ENCODE data around the gene SYT12. TPM values are rescaled to one million over a fixed set of nuclear protein-coding genes. Genes with fewer than 3 reads are reported as not detected.

Gene SYT12
- total RNA-seq, 4 donors from 2014 or later: 0.33 to 0.64 TPM; not detected in 2

GRCh38 chr11:66981976-66982578 lies 40.9 kb upstream of the SYT12 start:
- H3K9me3 ChIP-seq: no peaks in the 10 kb centered on the region
- in situ Hi-C loops (cut with MboI; ENCODE audit: low sequenced_read_pairs in 4 of 4) (no loop called here), intact Hi-C loops (cut with DNase I; ENCODE audit: low total_unique reads) (no loop called here)
- ATAC-seq (peak; percentile 7 to 31), DNase-seq (peak; percentile 52 to 70)
- no peaks in the 10 kb centered on the region for H3K36me3 ChIP-seq
- H3K4me1 ChIP-seq: peaks cover 17 to 28% of the 10 kb centered on the region in 2 donors
- no peak overlapping the region for H3K4me3 ChIP-seq
- H3K27me3 ChIP-seq: no peaks in the 10 kb centered on the region
- TF ChIP-seq, protein P1, sequence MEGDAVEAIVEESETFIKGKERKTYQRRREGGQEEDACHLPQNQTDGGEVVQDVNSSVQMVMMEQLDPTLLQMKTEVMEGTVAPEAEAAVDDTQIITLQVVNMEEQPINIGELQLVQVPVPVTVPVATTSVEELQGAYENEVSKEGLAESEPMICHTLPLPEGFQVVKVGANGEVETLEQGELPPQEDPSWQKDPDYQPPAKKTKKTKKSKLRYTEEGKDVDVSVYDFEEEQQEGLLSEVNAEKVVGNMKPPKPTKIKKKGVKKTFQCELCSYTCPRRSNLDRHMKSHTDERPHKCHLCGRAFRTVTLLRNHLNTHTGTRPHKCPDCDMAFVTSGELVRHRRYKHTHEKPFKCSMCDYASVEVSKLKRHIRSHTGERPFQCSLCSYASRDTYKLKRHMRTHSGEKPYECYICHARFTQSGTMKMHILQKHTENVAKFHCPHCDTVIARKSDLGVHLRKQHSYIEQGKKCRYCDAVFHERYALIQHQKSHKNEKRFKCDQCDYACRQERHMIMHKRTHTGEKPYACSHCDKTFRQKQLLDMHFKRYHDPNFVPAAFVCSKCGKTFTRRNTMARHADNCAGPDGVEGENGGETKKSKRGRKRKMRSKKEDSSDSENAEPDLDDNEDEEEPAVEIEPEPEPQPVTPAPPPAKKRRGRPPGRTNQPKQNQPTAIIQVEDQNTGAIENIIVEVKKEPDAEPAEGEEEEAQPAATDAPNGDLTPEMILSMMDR (IDR thresholded peaks at IDR 0.05 in 4 of 5, conservative IDR thresholded peaks at IDR 0.05 in 1 of 5): no peak
- TF ChIP-seq POLR2A (IDR thresholded peaks at IDR 0.05): no peak
- no peak overlapping the region for H3K27ac ChIP-seq

DNA sequence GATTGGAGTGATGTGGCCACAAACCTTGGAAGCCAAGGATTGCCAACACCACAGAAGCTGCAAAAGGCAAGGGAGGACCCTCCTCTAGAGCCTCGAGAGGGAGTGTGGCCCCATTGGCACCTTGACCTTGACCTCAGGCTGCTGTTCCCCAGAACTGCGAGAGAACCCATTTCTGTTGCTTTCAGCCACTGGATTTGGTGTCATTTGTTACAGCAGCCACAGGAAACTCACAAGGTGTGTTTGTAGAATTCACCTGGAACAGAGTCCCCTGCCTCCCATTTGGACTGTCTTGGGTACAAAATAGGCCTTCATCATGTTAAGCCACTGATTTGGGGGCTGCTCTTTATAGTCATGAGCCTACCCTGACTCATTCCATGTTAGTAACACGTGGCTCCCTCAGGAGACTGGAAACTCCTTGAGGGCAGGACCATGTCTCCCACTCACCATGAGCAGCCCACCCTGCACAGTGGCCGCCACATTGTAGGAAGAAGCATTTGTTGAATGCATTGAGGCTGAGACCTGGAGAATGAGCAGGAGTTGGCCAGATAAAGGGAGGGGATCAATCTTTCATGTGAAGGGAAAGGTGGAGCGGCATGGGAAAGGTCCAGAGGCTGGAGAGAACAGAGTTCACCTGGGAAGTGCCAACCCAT lies 39.5 kb upstream of the SYT12 start:
- no peaks in the 10 kb centered on the region for H3K36me3 ChIP-seq
- intact Hi-C loops (cut with DNase I; ENCODE audit: low total_unique reads): no loop called here
- in situ Hi-C loops (cut with MboI; ENCODE audit: low sequenced_read_pairs in 4 of 4): no loop called here
- H3K27me3 ChIP-seq: no peaks in the 10 kb centered on the region
- no peaks in the 10 kb centered on the region for H3K9me3 ChIP-seq
- TF ChIP-seq, protein P1 (IDR thresholded peaks at IDR 0.05 in 4 of 5, conservative IDR thresholded peaks at IDR 0.05 in 1 of 5): no peak
- TF ChIP-seq POLR2A (IDR thresholded peaks at IDR 0.05): no peak
- peaks cover 17 to 28% of the 10 kb centered on the region in 2 donors for H3K4me1 ChIP-seq
- H3K27ac ChIP-seq: no peak overlapping the region
- no peak for ATAC-seq
- H3K4me3 ChIP-seq: no peak overlapping the region
- no peak for DNase-seq

GRCh38 chr11:66985508-66986177 lies 37.3 kb upstream of the SYT12 start:
- Histone ChIP-seq H3K36me3 (no peaks in the 10 kb centered on the region), H3K27me3 (no peaks in the 10 kb centered on the region), H3K27ac (peak overlapping the region in 3 of 4 donors; percentile 41 to 71 (median 41)), H3K9me3 (no peaks in the 10 kb centered on the region), H3K4me1 (peaks cover 17 to 28% of the 10 kb centered on the region in 2 donors), H3K4me3 (no peak overlapping the region)
- TF ChIP-seq, protein P1 (IDR thresholded peaks at IDR 0.05 in 4 of 5, conservative IDR thresholded peaks at IDR 0.05 in 1 of 5): no peak
- no peak for TF ChIP-seq POLR2A (IDR thresholded peaks at IDR 0.05)
- peak; percentile 84 to 90 for ATAC-seq
- peak; percentile 73 to 86 for DNase-seq
- intact Hi-C loops (cut with DNase I; ENCODE audit: low total_unique reads): no loop called here
- in situ Hi-C loops (cut with MboI; ENCODE audit: low sequenced_read_pairs in 4 of 4): no loop called here

- intact Hi-C loops (cut with DNase I; ENCODE audit: low total_unique reads) (no loop called here), in situ Hi-C loops (cut with MboI; ENCODE audit: low sequenced_read_pairs in 4 of 4) (no loop called here)
- no peaks in the 10 kb centered on the region for H3K9me3 ChIP-seq
- no peak for TF ChIP-seq POLR2A (IDR thresholded peaks at IDR 0.05)
- TF ChIP-seq, protein P1 (IDR thresholded peaks at IDR 0.05 in 4 of 5, conservative IDR thresholded peaks at IDR 0.05 in 1 of 5): no peak
- DNase-seq (no peak), ATAC-seq (peak; percentile 19 to 21)
- no peaks in the 10 kb centered on the region for H3K36me3 ChIP-seq
- no peaks in the 10 kb centered on the region for H3K27me3 ChIP-seq
- no peak overlapping the region for H3K4me3 ChIP-seq
- peaks cover 17 to 28% of the 10 kb centered on the region in 2 donors for H3K4me1 ChIP-seq
- H3K27ac ChIP-seq: peak overlapping the region in 3 of 4 donors; percentile 41 to 71 (median 41)
Measured at GRCh38 chr11:66986178-66986545, 36.8 kb upstream of the SYT12 start.
